Measurements from ENCODE around the gene SAMD14. TPM values are rescaled to one million over a fixed set of nuclear protein-coding genes. Genes with fewer than 3 reads are reported as not detected.

SAMD14 gene
- total and polyA plus RNA-seq, 2 donors (not counting 1 experiment from before 2014, with no cell fraction given), result 0.13 to 0.89 TPM

GRCh38 chr17:50130559-50131305 is 772 bp upstream of the SAMD14 start:
- no peaks in the 10 kb centered on the region for H3K9me3 Mint-ChIP-seq (ENCODE audit: insufficient read depth)
- intact Hi-C loops (cut with micrococcal nuclease), result no loop called here
- ATAC-seq (ENCODE audit: low read depth), result no peak
- peaks cover 27 to 35% of the 10 kb centered on the region in 2 donors for H3K4me1 ChIP-seq (ENCODE audit: control insufficient read depth in 2 of 2, insufficient read depth in 2 of 2, low read length in 2 of 2)
- peak overlapping the region; percentile 83 for H3K27ac Mint-ChIP-seq
- peaks cover 3 to 25% of the 10 kb centered on the region in 2 experiments for H3K36me3 ChIP-seq (replicated peaks in 1 of 2; ENCODE audit: control extremely low read depth in 1 of 2, control insufficient read depth in 1 of 2, extremely low read depth in 1 of 2, insufficient read depth in 2 of 2, low read length in 1 of 2)
- peak overlapping the region; percentile 71 for H2AFZ ChIP-seq (ENCODE audit: insufficient read depth, low read depth, low read length, poor library complexity, severe bottlenecking)
- peaks cover 34% of the 10 kb centered on the region for H4K20me1 ChIP-seq (ENCODE audit: control insufficient read depth, insufficient read depth, low read length, poor library complexity, severe bottlenecking)
- H3K27me3 Mint-ChIP-seq, result peaks cover 10% of the 10 kb centered on the region
- peaks cover 34% of the 10 kb centered on the region for H3K4me1 Mint-ChIP-seq
- peak; percentile 46 for DNase-seq
- TF ChIP-seq CTCF (IDR thresholded peaks at IDR 0.05) (no peak), EZH2 (IDR thresholded peaks at IDR 0.05; ENCODE audit: borderline replicate concordance, insufficient read depth, low read depth, low read length, poor library complexity, severe bottlenecking) (no peak)
- peak overlapping the region; percentile 68 for H3K9ac ChIP-seq (ENCODE audit: low read length)
- H3K27ac ChIP-seq (ENCODE audit: low read length in 2 of 2), result no peak overlapping the region
- H3K9me3 ChIP-seq (ENCODE audit: control extremely low read depth in 1 of 3, control insufficient read depth in 2 of 3, insufficient read depth in 1 of 3, low read length in 2 of 3), result peaks cover 0 to 8% (median 0%) of the 10 kb centered on the region in 3 donors
- CTCF ChIA-PET, result interaction anchor here (0.6 to 3.4 kb wide), 13 partner anchors 8 to 570 kb away, joined by 3 to 16 read pairs (median 4); partner anchors contain the start of genes PDK2 and PPP1R9B
- peak overlapping the region in 4 of 5 experiments; percentile 49 to 69 (median 57) for H3K4me3 ChIP-seq (ENCODE audit: control extremely low read depth in 1 of 5, extremely low read depth in 1 of 5, insufficient read depth in 1 of 5, low read depth in 2 of 5, low read length in 4 of 5)
- no peaks in the 10 kb centered on the region for H3K79me2 ChIP-seq (ENCODE audit: control insufficient read depth, insufficient read depth, low read length)
- peaks cover 0 to 28% (median 9%) of the 10 kb centered on the region in 4 experiments for H3K27me3 ChIP-seq (replicated peaks in 1 of 4; ENCODE audit: control extremely low read depth in 1 of 4, control insufficient read depth in 3 of 4, insufficient read depth in 4 of 4, low read length in 3 of 4)
- peak overlapping the region; percentile 82 for H3K4me3 Mint-ChIP-seq
- H3K4me2 ChIP-seq (replicated peaks; ENCODE audit: low read depth, low read length, poor library complexity, severe bottlenecking), result peak overlapping the region; percentile 99
- POLR2A ChIA-PET, result interaction anchor here (0.8 to 1.2 kb wide), 4 partner anchors 9 to 15 kb away, joined by 3 to 19 read pairs (median 4); no protein-coding TSS in a partner anchor
- 77% methylated on average over 10 of the region's 19 CpGs for WGBS (ENCODE audit: insufficient coverage)

GRCh38 chr17:50129353-50129727 is 620 bp downstream of the SAMD14 start:
- H3K4me2 ChIP-seq (replicated peaks; ENCODE audit: low read depth, low read length, poor library complexity, severe bottlenecking), result peak overlapping the region; percentile 99

More at GRCh38 chr17:50129353-50129727, 620 bp downstream of the SAMD14 start:
- POLR2A ChIA-PET, result interaction anchor here (0.6 to 0.8 kb wide), 3 partner anchors 12 to 1232 kb away, joined by 3 to 4 read pairs (median 3); no protein-coding TSS in a partner anchor
- H2AFZ ChIP-seq (ENCODE audit: insufficient read depth, low read depth, low read length, poor library complexity, severe bottlenecking), result peak overlapping the region; percentile 60
- Mint-ChIP-seq H3K27me3 (peaks cover 10% of the 10 kb centered on the region), H3K4me3 (peak overlapping the region; percentile 83), H3K9me3 (ENCODE audit: insufficient read depth) (no peaks in the 10 kb centered on the region), H3K4me1 (peaks cover 34% of the 10 kb centered on the region), H3K27ac (peak overlapping the region; percentile 65)
- H3K27ac ChIP-seq (ENCODE audit: low read length in 2 of 2), result no peak overlapping the region
- peaks cover 21% of the 10 kb centered on the region for H4K20me1 ChIP-seq (ENCODE audit: control insufficient read depth, insufficient read depth, low read length, poor library complexity, severe bottlenecking)
- no peak for TF ChIP-seq EZH2 (IDR thresholded peaks at IDR 0.05; ENCODE audit: borderline replicate concordance, insufficient read depth, low read depth, low read length, poor library complexity, severe bottlenecking)
- TF ChIP-seq CTCF (IDR thresholded peaks at IDR 0.05), result no peak
- intact Hi-C loops (cut with micrococcal nuclease), result no loop called here
- CTCF ChIA-PET, result interaction anchor here (0.8 to 3.4 kb wide), 5 partner anchors 10 to 33 kb away, joined by 3 to 16 read pairs (median 5); no protein-coding TSS in a partner anchor
- H3K79me2 ChIP-seq (ENCODE audit: control insufficient read depth, insufficient read depth, low read length), result no peaks in the 10 kb centered on the region
- H3K36me3 ChIP-seq (replicated peaks in 1 of 2; ENCODE audit: control extremely low read depth in 1 of 2, control insufficient read depth in 1 of 2, extremely low read depth in 1 of 2, insufficient read depth in 2 of 2, low read length in 1 of 2), result peaks cover 3 to 12% of the 10 kb centered on the region in 2 experiments
- peaks cover 0 to 8% (median 0%) of the 10 kb centered on the region in 3 donors for H3K9me3 ChIP-seq (ENCODE audit: control extremely low read depth in 1 of 3, control insufficient read depth in 2 of 3, insufficient read depth in 1 of 3, low read length in 2 of 3)
- H3K4me1 ChIP-seq (ENCODE audit: control insufficient read depth in 2 of 2, insufficient read depth in 2 of 2, low read length in 2 of 2), result peaks cover 27 to 35% of the 10 kb centered on the region in 2 donors
- WGBS (ENCODE audit: insufficient coverage), result 1% methylated on average over 26 of the region's 31 CpGs
- peak overlapping the region in 3 of 5 experiments; percentile 36 to 51 (median 44) for H3K4me3 ChIP-seq (ENCODE audit: control extremely low read depth in 1 of 5, extremely low read depth in 1 of 5, insufficient read depth in 1 of 5, low read depth in 2 of 5, low read length in 4 of 5)
- ATAC-seq (ENCODE audit: low read depth) (peak; percentile 6), DNase-seq (no peak)
- H3K9ac ChIP-seq (ENCODE audit: low read length), result peak overlapping the region; percentile 50
- H3K27me3 ChIP-seq (replicated peaks in 1 of 4; ENCODE audit: control extremely low read depth in 1 of 4, control insufficient read depth in 3 of 4, insufficient read depth in 4 of 4, low read length in 3 of 4), result peaks cover 0 to 28% (median 9%) of the 10 kb centered on the region in 4 experiments
